K562 (cell line): Measurements from ENCODE around the gene CNNM4. TPM values are rescaled to one million over a fixed set of nuclear protein-coding genes. Genes with fewer than 3 reads are reported as not detected.

Experiments used
- CBFA2T3 ChIP-seq: fragments of 450-650 bp; IDR thresholded peaks from 2 replicates; pipeline ENCODE4 v1.6.1; 2017
- HBP1 ChIP-seq: fragments of 450-650 bp; formaldehyde crosslinking; IDR thresholded peaks from 2 replicates; pipeline ENCODE4 v1.4.0; 2022; ENCODE audit warnings: missing genetic modification characterization
- HDAC3 ChIP-seq: fragments of 450-650 bp; IDR thresholded peaks from 2 replicates; pipeline ENCODE4 v1.6.1; 2018; ENCODE audit warnings: borderline replicate concordance, mild to moderate bottlenecking, moderate library complexity; ENCODE audit not compliant: partially characterized antibody
- KAT2B ChIP-seq: IDR thresholded peaks from one replicate; pipeline ENCODE4 v1.6.1; 2012; ENCODE audit warnings: low read depth, mild to moderate bottlenecking, control low read depth, inconsistent platforms, low read length, moderate library complexity
- KDM4B ChIP-seq, 2 experiments: fragments of 450-650 bp in 1 of 2; sonication (generic) in 1 of 2; IDR thresholded peaks; 2 replicates each; pipeline ENCODE4 v1.6.1; 2016 to 2017; ENCODE audit warnings: borderline replicate concordance in 2 of 2, antibody characterized with exemption in 1 of 2, low read depth in 1 of 2, mild to moderate bottlenecking in 1 of 2
- KLF1 ChIP-seq: fragments of 450-650 bp; IDR thresholded peaks from 2 replicates; pipeline ENCODE4 v1.6.1; 2016; ENCODE audit warnings: missing genetic modification characterization, missing compliant biosample characterization
- SMARCE1 ChIP-seq: fragments of 450-650 bp; IDR thresholded peaks from 2 replicates; pipeline ENCODE4 v1.7.1; 2016; ENCODE audit warnings: mild to moderate bottlenecking
- STAT5B ChIP-seq: fragments of 250-450 bp; sonication (Bioruptor Pico); IDR thresholded peaks from 2 replicates; pipeline ENCODE4 v1.8.0; 2021; ENCODE audit warnings: mild to moderate bottlenecking, inconsistent platforms
- TAF7 ChIP-seq: fragments of 450-650 bp; IDR thresholded peaks from 2 replicates; pipeline ENCODE4 v1.6.1; 2016; ENCODE audit warnings: missing genetic modification characterization, missing compliant biosample characterization
- ZBTB8A ChIP-seq: fragments of 450-650 bp; IDR thresholded peaks from 2 replicates; pipeline ENCODE4 v1.6.1; 2018; ENCODE audit warnings: mild to moderate bottlenecking, moderate library complexity; ENCODE audit not compliant: partially characterized antibody
- ZNF3 ChIP-seq: fragments of 250-450 bp; sonication (Bioruptor Pico); IDR thresholded peaks from 2 replicates; pipeline ENCODE4 v1.5.0; 2021; ENCODE audit warnings: mild to moderate bottlenecking, moderate library complexity
- ZNF41 ChIP-seq: fragments of 250-450 bp; sonication (Bioruptor Pico); conservative IDR thresholded peaks from 2 replicates; pipeline ENCODE4 v1.4.0; 2020; ENCODE audit warnings: mild to moderate bottlenecking
- ZNF551 ChIP-seq: fragments of 250-450 bp; sonication (Bioruptor Pico); IDR thresholded peaks from 2 replicates; pipeline ENCODE4 v1.5.0; 2021; ENCODE audit warnings: mild to moderate bottlenecking, moderate library complexity
- ZNF695 ChIP-seq: fragments of 450-650 bp; formaldehyde crosslinking; IDR thresholded peaks from 2 replicates; pipeline ENCODE4 v1.4.0; 2020; ENCODE audit warnings: mild to moderate bottlenecking, moderate library complexity
- ZNF696 ChIP-seq: fragments of 250-450 bp; sonication (Bioruptor Pico); conservative IDR thresholded peaks from 2 replicates; pipeline ENCODE4 v1.4.0; 2020; ENCODE audit warnings: mild to moderate bottlenecking, moderate library complexity
- ZSCAN29 ChIP-seq: fragments of 450-650 bp; IDR thresholded peaks from 2 replicates; pipeline ENCODE4 v1.6.1; 2017
- polyA plus RNA-seq, 8 experiments: library from polyadenylated mRNA; depleted of rRNA in 4 of 8; stranded (reverse) in 5 of 8; unstranded in 3 of 8; fragments of >200 nt; fragmentation: Nextera tagmentation in 2 of 8; fragmentation: Illumina TruSeq in 1 of 8; extraction: Ambion mirVana in 2 of 8; extraction: Trizol in 1 of 8; gene quantifications; 2 replicates each; pipeline versions ENCODE4 v1.2.1 to v1.2.3, GENCODE V29; 2011 to 2014; ENCODE audit warnings: inconsistent platforms in 1 of 8, missing spikeins in 1 of 8
- total RNA-seq, 7 experiments: library from RNA; depleted of rRNA in 6 of 7; stranded (reverse); fragments of >200 nt in 6 of 7; fragmentation: Illumina TruSeq in 2 of 7; extraction: Trizol in 2 of 7; gene quantifications; 2 replicates each; pipeline versions ENCODE4 v1.2.1 to v1.2.3, GENCODE V29; 2011 to 2021; ENCODE audit warnings: low replicate concordance in 1 of 7
- TF ChIP-seq, protein P1 (sequence below): fragments of 450-650 bp; IDR thresholded peaks from 2 replicates; pipeline ENCODE4 v1.6.1; 2016; ENCODE audit warnings: mild to moderate bottlenecking, moderate library complexity

Gene CNNM4
- total and polyA plus RNA-seq, 9 of the 15 experiments (the other 6 are each of a cell fraction or from before 2014, with no cell fraction given): 0.96 to 6.3 (median 2.8) TPM

GRCh38 chr2:96809951-96810782, 49.5 kb downstream of the CNNM4 start (continued):
- TF ChIP-seq KAT2B (no peak), ZNF41 (CRISPR knock-in tag) (no peak), STAT5B (CRISPR knock-in tag) (no peak), HDAC3 (no peak), CBFA2T3 (peak; percentile 93), KLF1 (no peak), SMARCE1 (no peak), ZNF695 (no peak), ZNF696 (CRISPR knock-in tag) (no peak), ZNF3 (no peak), KDM4B (IDR thresholded peaks at IDR 0.05; ENCODE audit: borderline replicate concordance in 2 of 2, low read depth in 1 of 2) (no peak), HBP1 (no peak), ZSCAN29 (no peak), TAF7 (tag) (no peak), ZBTB8A (no peak), ZNF551 (CRISPR knock-in tag) (no peak)
- TF ChIP-seq, protein P1, sequence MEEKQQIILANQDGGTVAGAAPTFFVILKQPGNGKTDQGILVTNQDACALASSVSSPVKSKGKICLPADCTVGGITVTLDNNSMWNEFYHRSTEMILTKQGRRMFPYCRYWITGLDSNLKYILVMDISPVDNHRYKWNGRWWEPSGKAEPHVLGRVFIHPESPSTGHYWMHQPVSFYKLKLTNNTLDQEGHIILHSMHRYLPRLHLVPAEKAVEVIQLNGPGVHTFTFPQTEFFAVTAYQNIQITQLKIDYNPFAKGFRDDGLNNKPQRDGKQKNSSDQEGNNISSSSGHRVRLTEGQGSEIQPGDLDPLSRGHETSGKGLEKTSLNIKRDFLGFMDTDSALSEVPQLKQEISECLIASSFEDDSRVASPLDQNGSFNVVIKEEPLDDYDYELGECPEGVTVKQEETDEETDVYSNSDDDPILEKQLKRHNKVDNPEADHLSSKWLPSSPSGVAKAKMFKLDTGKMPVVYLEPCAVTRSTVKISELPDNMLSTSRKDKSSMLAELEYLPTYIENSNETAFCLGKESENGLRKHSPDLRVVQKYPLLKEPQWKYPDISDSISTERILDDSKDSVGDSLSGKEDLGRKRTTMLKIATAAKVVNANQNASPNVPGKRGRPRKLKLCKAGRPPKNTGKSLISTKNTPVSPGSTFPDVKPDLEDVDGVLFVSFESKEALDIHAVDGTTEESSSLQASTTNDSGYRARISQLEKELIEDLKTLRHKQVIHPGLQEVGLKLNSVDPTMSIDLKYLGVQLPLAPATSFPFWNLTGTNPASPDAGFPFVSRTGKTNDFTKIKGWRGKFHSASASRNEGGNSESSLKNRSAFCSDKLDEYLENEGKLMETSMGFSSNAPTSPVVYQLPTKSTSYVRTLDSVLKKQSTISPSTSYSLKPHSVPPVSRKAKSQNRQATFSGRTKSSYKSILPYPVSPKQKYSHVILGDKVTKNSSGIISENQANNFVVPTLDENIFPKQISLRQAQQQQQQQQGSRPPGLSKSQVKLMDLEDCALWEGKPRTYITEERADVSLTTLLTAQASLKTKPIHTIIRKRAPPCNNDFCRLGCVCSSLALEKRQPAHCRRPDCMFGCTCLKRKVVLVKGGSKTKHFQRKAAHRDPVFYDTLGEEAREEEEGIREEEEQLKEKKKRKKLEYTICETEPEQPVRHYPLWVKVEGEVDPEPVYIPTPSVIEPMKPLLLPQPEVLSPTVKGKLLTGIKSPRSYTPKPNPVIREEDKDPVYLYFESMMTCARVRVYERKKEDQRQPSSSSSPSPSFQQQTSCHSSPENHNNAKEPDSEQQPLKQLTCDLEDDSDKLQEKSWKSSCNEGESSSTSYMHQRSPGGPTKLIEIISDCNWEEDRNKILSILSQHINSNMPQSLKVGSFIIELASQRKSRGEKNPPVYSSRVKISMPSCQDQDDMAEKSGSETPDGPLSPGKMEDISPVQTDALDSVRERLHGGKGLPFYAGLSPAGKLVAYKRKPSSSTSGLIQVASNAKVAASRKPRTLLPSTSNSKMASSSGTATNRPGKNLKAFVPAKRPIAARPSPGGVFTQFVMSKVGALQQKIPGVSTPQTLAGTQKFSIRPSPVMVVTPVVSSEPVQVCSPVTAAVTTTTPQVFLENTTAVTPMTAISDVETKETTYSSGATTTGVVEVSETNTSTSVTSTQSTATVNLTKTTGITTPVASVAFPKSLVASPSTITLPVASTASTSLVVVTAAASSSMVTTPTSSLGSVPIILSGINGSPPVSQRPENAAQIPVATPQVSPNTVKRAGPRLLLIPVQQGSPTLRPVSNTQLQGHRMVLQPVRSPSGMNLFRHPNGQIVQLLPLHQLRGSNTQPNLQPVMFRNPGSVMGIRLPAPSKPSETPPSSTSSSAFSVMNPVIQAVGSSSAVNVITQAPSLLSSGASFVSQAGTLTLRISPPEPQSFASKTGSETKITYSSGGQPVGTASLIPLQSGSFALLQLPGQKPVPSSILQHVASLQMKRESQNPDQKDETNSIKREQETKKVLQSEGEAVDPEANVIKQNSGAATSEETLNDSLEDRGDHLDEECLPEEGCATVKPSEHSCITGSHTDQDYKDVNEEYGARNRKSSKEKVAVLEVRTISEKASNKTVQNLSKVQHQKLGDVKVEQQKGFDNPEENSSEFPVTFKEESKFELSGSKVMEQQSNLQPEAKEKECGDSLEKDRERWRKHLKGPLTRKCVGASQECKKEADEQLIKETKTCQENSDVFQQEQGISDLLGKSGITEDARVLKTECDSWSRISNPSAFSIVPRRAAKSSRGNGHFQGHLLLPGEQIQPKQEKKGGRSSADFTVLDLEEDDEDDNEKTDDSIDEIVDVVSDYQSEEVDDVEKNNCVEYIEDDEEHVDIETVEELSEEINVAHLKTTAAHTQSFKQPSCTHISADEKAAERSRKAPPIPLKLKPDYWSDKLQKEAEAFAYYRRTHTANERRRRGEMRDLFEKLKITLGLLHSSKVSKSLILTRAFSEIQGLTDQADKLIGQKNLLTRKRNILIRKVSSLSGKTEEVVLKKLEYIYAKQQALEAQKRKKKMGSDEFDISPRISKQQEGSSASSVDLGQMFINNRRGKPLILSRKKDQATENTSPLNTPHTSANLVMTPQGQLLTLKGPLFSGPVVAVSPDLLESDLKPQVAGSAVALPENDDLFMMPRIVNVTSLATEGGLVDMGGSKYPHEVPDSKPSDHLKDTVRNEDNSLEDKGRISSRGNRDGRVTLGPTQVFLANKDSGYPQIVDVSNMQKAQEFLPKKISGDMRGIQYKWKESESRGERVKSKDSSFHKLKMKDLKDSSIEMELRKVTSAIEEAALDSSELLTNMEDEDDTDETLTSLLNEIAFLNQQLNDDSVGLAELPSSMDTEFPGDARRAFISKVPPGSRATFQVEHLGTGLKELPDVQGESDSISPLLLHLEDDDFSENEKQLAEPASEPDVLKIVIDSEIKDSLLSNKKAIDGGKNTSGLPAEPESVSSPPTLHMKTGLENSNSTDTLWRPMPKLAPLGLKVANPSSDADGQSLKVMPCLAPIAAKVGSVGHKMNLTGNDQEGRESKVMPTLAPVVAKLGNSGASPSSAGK: no peak
